Gastroesophageal sphincter (tissue), 4 donors: ENCODE results near the gene STAC2. TPM values are rescaled to one million over a fixed set of nuclear protein-coding genes. Genes with fewer than 3 reads are reported as not detected.

Experiments used
- ATAC-seq: fragments of 150-250 bp; one replicate; pipeline ENCODE4 v1.9.1; 2016; ENCODE audit warnings: mild to moderate bottlenecking, moderate library complexity
- H3K27ac ChIP-seq, 4 donors: fragments of 200-600 bp; sonication (generic) in 3 of 4; 1 replicate in 3 of 4; 2 replicates in 1 of 4; pipeline ENCODE4 v1.5.1; 2016 to 2019
- H3K27me3 ChIP-seq: fragments of 200-600 bp; sonication (generic); one replicate; pipeline ENCODE4 v1.5.1; 2019
- H3K36me3 ChIP-seq, 2 donors: fragments of 200-600 bp; sonication (generic); one replicate each; pipeline ENCODE4 v1.5.1; 2019; ENCODE audit warnings: control low read depth in 1 of 2
- H3K4me1 ChIP-seq, 3 donors: fragments of 200-600 bp; sonication (generic); 1 replicate in 2 of 3; 2 replicates in 1 of 3; pipeline ENCODE4 v1.5.1; 2016 to 2019; ENCODE audit warnings: control low read depth in 2 of 3
- H3K4me3 ChIP-seq, 2 donors: fragments of 200-600 bp; sonication (generic); one replicate each; pipeline ENCODE4 v1.5.1; 2019; ENCODE audit warnings: mild to moderate bottlenecking in 1 of 2, moderate library complexity in 1 of 2
- H3K9me3 ChIP-seq, 3 donors: fragments of 200-600 bp; sonication (generic); one replicate each; pipeline ENCODE4 v1.5.1; 2017 to 2019; ENCODE audit warnings: control low read depth in 2 of 3
- EP300 ChIP-seq: sonication (generic); formaldehyde crosslinking; IDR thresholded peaks from one replicate; pipeline ENCODE4 v1.6.1; 2017; ENCODE audit warnings: antibody characterized with exemption, mild to moderate bottlenecking
- POLR2A ChIP-seq, 2 donors: fragments of 450-650 bp; IDR thresholded peaks; one replicate each; pipeline ENCODE4 v1.6.1; 2017; ENCODE audit warnings: antibody characterized with exemption in 2 of 2, mild to moderate bottlenecking in 2 of 2, moderate library complexity in 1 of 2
- POLR2AphosphoS5 ChIP-seq: sonication (generic); formaldehyde crosslinking; IDR thresholded peaks from one replicate; pipeline ENCODE4 v1.6.1; 2017; ENCODE audit warnings: antibody characterized with exemption
- WGBS, 2 donors: methylation state at CpG; one replicate each; pipeline ENCODE4 v1.1.5; 2018; ENCODE audit warnings: low coverage in 1 of 2; 5-methylcytosine and 5-hydroxymethylcytosine counted together
- total RNA-seq, 4 donors: library from RNA; depleted of rRNA; stranded (reverse); fragments of >200 nt; gene quantifications; one replicate each; pipeline ENCODE4 v1.1.0, GENCODE V29; 2016
- TF ChIP-seq, protein P1 (sequence below), 4 experiments: fragments of 200-600 bp in 2 of 4; fragments of 450-650 bp in 2 of 4; sonication (generic) in 1 of 4; IDR thresholded peaks; one replicate each; pipeline ENCODE4 v1.5.1; 2017 to 2019; ENCODE audit warnings: antibody characterized with exemption in 4 of 4, mild to moderate bottlenecking in 2 of 4, moderate library complexity in 2 of 4

STAC2 gene
- total RNA-seq, 4 donors from 2014 or later = 0.13 to 0.57 TPM; not detected in 2

DNA sequence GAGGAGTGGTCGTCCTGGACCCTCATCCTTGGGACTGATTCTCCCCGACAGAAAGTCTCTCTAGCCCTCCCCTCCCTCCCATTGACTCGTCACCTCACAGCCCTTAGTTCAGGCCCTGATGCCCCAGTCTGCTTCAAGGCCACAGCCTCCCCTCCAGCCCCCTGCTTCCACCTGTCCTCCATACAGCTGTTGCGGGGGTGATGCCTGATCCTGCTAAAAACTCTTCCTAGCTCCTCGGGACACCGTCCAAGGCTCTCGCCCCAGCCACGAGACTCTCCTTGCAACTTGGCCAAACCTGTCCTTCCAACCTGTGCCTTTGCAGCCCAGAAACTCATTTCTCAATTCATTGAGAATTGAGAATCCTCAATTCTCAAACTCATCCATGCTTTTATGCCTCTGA, 6.8 kb downstream of the STAC2 start:
- H3K4me1 ChIP-seq = no peaks in the 10 kb centered on the region
- ATAC-seq = no peak
- H3K4me3 ChIP-seq = no peak overlapping the region

DNA sequence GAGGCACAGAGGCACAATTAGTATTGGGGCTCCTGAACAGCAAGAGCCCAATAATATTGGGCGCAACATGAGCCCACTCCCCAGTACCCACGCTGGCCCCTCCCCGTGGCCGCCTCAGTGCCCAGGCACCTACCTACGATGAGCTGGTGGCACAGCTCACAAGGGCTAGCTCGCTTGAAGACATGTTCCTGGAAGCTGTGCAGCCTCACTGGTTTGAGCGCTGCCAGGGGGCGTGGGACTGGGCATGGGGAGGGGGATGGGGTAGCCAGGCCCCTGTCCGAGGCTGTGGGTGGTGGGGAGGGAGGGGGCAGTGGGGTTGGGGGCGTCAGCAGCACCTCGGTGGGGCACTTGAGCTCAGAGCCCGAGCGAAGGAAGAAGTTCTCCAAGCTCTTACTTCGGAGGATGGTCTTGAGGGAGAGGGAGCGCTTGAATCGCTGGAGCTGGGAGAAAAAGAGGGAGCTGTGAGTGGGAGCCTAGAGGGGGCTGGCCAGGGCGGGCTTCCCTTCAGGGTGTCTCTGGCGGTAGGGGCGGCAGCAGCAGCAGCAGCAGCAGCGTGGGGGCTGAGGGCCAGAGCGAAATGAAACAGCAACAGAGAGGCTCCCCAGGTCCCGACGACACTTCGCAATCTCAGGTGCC, 7.9 kb downstream of the STAC2 start:
- no peaks in the 10 kb centered on the region for H3K9me3 ChIP-seq
- H3K4me1 ChIP-seq = no peaks in the 10 kb centered on the region
- WGBS, 2 donors = 15 to 30% methylated on average over 2 to 6 of the region's 24 CpGs
- no peak overlapping the region for H3K4me3 ChIP-seq
- no peak for ATAC-seq
- no peak overlapping the region for H3K27ac ChIP-seq
- TF ChIP-seq, protein P1, sequence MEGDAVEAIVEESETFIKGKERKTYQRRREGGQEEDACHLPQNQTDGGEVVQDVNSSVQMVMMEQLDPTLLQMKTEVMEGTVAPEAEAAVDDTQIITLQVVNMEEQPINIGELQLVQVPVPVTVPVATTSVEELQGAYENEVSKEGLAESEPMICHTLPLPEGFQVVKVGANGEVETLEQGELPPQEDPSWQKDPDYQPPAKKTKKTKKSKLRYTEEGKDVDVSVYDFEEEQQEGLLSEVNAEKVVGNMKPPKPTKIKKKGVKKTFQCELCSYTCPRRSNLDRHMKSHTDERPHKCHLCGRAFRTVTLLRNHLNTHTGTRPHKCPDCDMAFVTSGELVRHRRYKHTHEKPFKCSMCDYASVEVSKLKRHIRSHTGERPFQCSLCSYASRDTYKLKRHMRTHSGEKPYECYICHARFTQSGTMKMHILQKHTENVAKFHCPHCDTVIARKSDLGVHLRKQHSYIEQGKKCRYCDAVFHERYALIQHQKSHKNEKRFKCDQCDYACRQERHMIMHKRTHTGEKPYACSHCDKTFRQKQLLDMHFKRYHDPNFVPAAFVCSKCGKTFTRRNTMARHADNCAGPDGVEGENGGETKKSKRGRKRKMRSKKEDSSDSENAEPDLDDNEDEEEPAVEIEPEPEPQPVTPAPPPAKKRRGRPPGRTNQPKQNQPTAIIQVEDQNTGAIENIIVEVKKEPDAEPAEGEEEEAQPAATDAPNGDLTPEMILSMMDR (IDR thresholded peaks at IDR 0.05) = no peak
- TF ChIP-seq POLR2A (IDR thresholded peaks at IDR 0.05) (no peak), EP300 (no peak), POLR2AphosphoS5 (no peak)
- H3K36me3 ChIP-seq = no peaks in the 10 kb centered on the region
- peaks cover 29% of the 10 kb centered on the region for H3K27me3 ChIP-seq

More for the DNA sequence above, 6.8 kb downstream of the STAC2 start:
- H3K9me3 ChIP-seq = no peaks in the 10 kb centered on the region
- no peaks in the 10 kb centered on the region for H3K36me3 ChIP-seq
- peaks cover 33% of the 10 kb centered on the region for H3K27me3 ChIP-seq
- H3K27ac ChIP-seq = no peak overlapping the region
- 56 to 73% methylated on average over 2 to 3 of the region's 8 CpGs for WGBS, 2 donors
- TF ChIP-seq, protein P1 (IDR thresholded peaks at IDR 0.05) = no peak
- no peak for TF ChIP-seq POLR2A (IDR thresholded peaks at IDR 0.05)
- no peak for TF ChIP-seq EP300
- no peak for TF ChIP-seq POLR2AphosphoS5

DNA sequence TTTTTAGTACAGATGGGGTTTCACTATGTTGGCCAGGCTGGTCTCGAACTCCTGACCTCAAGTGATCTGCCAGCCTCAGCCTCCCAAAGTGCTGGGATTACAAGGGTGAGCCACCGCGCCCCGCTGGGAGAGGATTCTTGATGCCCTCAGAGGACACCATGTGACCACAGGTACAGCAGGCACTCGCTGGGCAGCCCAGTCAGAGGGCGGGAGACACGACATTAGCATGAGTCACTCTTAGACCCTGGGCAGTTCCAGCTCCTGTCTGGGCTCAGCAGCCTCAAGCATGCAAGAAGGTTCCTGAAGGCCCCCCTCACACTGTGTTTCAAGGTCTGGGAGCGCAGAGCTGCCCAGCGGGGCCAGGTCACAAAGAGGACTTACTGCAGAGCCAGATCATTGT, 11.9 kb downstream of the STAC2 start:
- TF ChIP-seq EP300 (no peak), POLR2AphosphoS5 (no peak), POLR2A (IDR thresholded peaks at IDR 0.05) (no peak)
- TF ChIP-seq, protein P1 (IDR thresholded peaks at IDR 0.05) = no peak
- H3K9me3 ChIP-seq = no peaks in the 10 kb centered on the region
- H3K27ac ChIP-seq = no peak overlapping the region
- no peak overlapping the region for H3K4me3 ChIP-seq
- H3K4me1 ChIP-seq = peaks cover 0 to 18% (median 15%) of the 10 kb centered on the region in 3 donors
- WGBS, 2 donors = no CpG with 5 or more reads among the region's 9 CpGs
- H3K36me3 ChIP-seq = no peaks in the 10 kb centered on the region
- H3K27me3 ChIP-seq = peaks cover 23% of the 10 kb centered on the region
- ATAC-seq = no peak

DNA sequence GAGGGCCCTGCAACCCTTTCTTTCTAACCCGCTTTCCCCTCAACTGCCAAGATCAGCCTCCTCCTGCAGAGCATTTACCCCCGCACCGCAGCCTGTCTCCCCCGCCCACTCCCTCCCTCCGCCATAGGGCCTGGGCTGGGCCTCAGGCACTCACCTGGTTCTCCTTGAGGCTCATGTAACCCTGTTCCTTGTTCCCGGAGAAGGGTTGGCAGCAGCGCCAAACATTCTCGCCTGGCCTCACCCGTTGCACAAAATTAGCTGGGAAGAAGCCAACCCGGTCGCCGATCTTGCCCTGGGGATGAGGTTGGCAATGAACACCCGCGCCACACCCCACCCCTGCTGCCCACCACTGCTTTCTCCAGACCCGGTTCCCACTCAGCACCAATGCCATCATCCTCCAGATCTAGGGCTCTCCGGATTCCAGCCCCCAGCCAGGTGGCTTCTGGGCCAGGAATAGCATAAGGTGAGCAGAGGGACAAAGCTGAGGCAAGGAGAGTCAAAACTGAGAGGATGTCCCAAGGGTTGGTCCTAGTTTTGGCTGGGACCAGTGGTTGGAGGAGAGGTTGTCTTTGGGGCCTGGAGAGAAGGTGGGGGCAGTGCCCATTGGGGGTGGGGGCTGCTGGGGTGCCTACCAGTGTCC, 12.8 kb downstream of the STAC2 start:
- 71 to 81% methylated on average over 6 of the region's 16 CpGs for WGBS, 2 donors
- ATAC-seq = no peak
- peaks cover 0 to 27% (median 17%) of the 10 kb centered on the region in 3 donors for H3K4me1 ChIP-seq

More for the DNA sequence above, 12.8 kb downstream of the STAC2 start:
- TF ChIP-seq POLR2A (IDR thresholded peaks at IDR 0.05) (no peak), POLR2AphosphoS5 (no peak), EP300 (no peak)
- TF ChIP-seq, protein P1 (IDR thresholded peaks at IDR 0.05) = no peak
- Histone ChIP-seq H3K4me3 (no peak overlapping the region), H3K27ac (no peak overlapping the region), H3K27me3 (peaks cover 20% of the 10 kb centered on the region), H3K36me3 (no peaks in the 10 kb centered on the region), H3K9me3 (no peaks in the 10 kb centered on the region)
